ENCODE measurements around the gene KIF26B.

The KIF26B gene

DNA sequence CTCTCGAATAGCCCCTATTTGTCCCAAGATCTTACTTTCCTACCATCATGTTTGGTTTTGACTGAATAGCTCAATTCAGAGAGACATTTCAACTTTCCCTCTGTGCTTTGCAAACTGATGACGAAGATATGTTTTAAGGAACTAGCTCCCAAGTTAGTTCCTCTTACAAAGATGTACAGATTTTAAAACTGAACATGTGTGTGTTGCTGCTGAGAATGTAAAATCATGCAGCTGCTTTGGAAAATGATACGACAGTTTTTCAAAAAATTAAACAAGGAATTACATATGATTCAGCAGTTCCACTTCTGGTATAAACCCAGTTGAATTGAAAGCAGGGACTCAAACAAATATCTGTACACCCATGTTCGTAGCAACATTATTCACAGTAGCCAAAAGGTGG is 33.6 kb downstream of the KIF26B start:
- H3K9me3 ChIP-seq (ENCODE audit: insufficient read depth, low read length, severe bottlenecking): no peaks in the 10 kb centered on the region
- H3K4me1 ChIP-seq (ENCODE audit: insufficient read depth, low read length): no peaks in the 10 kb centered on the region
- H3K4me3 ChIP-seq (ENCODE audit: low read depth in 1 of 2, low read length in 2 of 2): no peak overlapping the region
- no peaks in the 10 kb centered on the region for H3K36me3 ChIP-seq (ENCODE audit: insufficient read depth, low read length)
- no peak for DNase-seq
- H2AFZ ChIP-seq (ENCODE audit: low read depth, low read length): no peak overlapping the region
- no peak overlapping the region for H3K27ac ChIP-seq (ENCODE audit: low read length)
- no peak overlapping the region for H3K9ac ChIP-seq (ENCODE audit: low read depth, low read length)
- H3K4me2 ChIP-seq (ENCODE audit: insufficient read depth, low read length): no peak overlapping the region
- no peak for TF ChIP-seq CTCF (IDR thresholded peaks at IDR 0.05; ENCODE audit: borderline replicate concordance, extremely low read depth, low read length, poor library complexity, severe bottlenecking)
- no peak for TF ChIP-seq EZH2 (IDR thresholded peaks at IDR 0.05; ENCODE audit: borderline replicate concordance, low read depth, low read length, severe bottlenecking)
- H4K20me1 ChIP-seq (ENCODE audit: insufficient read depth, low read length): no peaks in the 10 kb centered on the region
- no peak for ATAC-seq (ENCODE audit: insufficient read depth, low read depth)
- no peaks in the 10 kb centered on the region for H3K27me3 ChIP-seq (ENCODE audit: insufficient read depth, low read length, poor library complexity)
- H3K79me2 ChIP-seq (ENCODE audit: insufficient read depth, low read length): no peaks in the 10 kb centered on the region

DNA sequence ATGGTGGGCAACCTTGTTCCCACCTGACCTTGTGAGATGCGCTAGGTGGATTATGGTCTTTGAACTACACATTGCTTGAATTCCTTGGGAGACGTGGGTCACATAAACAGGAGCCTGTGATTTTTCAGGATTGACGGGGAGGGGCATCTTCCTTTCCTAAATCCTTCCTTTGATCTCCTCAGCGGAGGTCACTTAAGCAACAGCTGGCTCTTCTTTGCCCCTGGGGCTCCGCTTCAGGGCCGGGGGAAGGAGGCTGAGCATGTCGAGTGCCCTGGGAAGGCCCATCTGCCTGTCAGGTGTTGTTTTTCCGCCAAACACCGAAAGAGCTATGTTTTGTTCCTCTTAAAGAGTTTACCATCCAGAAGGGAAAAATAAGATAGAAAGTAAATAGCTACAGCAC is 40.6 kb downstream of the KIF26B start:
- Histone ChIP-seq H3K4me2 (ENCODE audit: insufficient read depth, low read length) (no peak overlapping the region), H3K27me3 (ENCODE audit: insufficient read depth, low read length, poor library complexity) (no peaks in the 10 kb centered on the region), H3K79me2 (ENCODE audit: insufficient read depth, low read length) (no peaks in the 10 kb centered on the region), H3K4me3 (ENCODE audit: low read depth in 1 of 2, low read length in 2 of 2) (no peak overlapping the region), H3K4me1 (ENCODE audit: insufficient read depth, low read length) (peaks cover 15% of the 10 kb centered on the region), H3K27ac (ENCODE audit: low read length) (no peak overlapping the region), H2AFZ (ENCODE audit: low read depth, low read length) (no peak overlapping the region), H4K20me1 (ENCODE audit: insufficient read depth, low read length) (no peaks in the 10 kb centered on the region), H3K9ac (ENCODE audit: low read depth, low read length) (no peak overlapping the region), H3K9me3 (ENCODE audit: insufficient read depth, low read length, severe bottlenecking) (no peaks in the 10 kb centered on the region), H3K36me3 (ENCODE audit: insufficient read depth, low read length) (no peaks in the 10 kb centered on the region)
- ATAC-seq (ENCODE audit: insufficient read depth, low read depth) (no peak), DNase-seq (no peak)
- TF ChIP-seq EZH2 (IDR thresholded peaks at IDR 0.05; ENCODE audit: borderline replicate concordance, low read depth, low read length, severe bottlenecking): no peak
- no peak for TF ChIP-seq CTCF (IDR thresholded peaks at IDR 0.05; ENCODE audit: borderline replicate concordance, extremely low read depth, low read length, poor library complexity, severe bottlenecking)

- H3K9me3 ChIP-seq (ENCODE audit: insufficient read depth, low read length, severe bottlenecking): no peaks in the 10 kb centered on the region
- no peaks in the 10 kb centered on the region for H4K20me1 ChIP-seq (ENCODE audit: insufficient read depth, low read length)
- ATAC-seq (ENCODE audit: insufficient read depth, low read depth) (no peak), DNase-seq (no peak)
- H3K27me3 ChIP-seq (ENCODE audit: insufficient read depth, low read length, poor library complexity): no peaks in the 10 kb centered on the region
- H3K9ac ChIP-seq (ENCODE audit: low read depth, low read length): no peak overlapping the region
- H3K27ac ChIP-seq (ENCODE audit: low read length): no peak overlapping the region
- H3K4me2 ChIP-seq (ENCODE audit: insufficient read depth, low read length): no peak overlapping the region
- H3K4me3 ChIP-seq (ENCODE audit: low read depth in 1 of 2, low read length in 2 of 2): no peak overlapping the region
- H3K36me3 ChIP-seq (ENCODE audit: insufficient read depth, low read length): no peaks in the 10 kb centered on the region
- TF ChIP-seq EZH2 (IDR thresholded peaks at IDR 0.05; ENCODE audit: borderline replicate concordance, low read depth, low read length, severe bottlenecking) (no peak), CTCF (IDR thresholded peaks at IDR 0.05; ENCODE audit: borderline replicate concordance, extremely low read depth, low read length, poor library complexity, severe bottlenecking) (no peak)
- H2AFZ ChIP-seq (ENCODE audit: low read depth, low read length): no peak overlapping the region
- no peaks in the 10 kb centered on the region for H3K79me2 ChIP-seq (ENCODE audit: insufficient read depth, low read length)
- peaks cover 15% of the 10 kb centered on the region for H3K4me1 ChIP-seq (ENCODE audit: insufficient read depth, low read length)
Measured at GRCh38 chr1:245197121-245197520, 42.3 kb downstream of the KIF26B start.

DNA sequence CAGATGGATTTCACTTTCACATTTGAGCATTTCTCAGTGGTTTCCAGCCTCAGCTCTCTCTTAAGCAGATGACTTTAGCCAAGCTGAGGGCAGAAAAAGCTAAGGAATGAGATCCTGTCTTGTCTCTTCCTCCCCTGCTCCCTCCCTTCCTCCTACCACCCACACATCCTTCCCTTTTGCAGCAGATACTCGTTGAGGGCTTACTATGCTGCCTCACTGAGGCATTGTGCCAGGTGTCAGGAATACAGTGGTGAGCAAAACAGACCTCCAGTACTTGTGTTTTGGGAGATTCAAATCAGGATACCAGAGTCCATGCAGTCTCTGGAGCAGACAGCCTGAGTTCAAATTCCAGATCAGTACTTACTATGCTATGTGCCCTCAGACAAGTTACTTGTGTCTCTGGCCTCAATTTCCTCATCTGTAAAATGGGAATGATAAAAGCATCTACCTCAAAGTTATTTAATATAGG is 43.2 kb downstream of the KIF26B start:
- Histone ChIP-seq H3K4me3 (ENCODE audit: low read depth in 1 of 2, low read length in 2 of 2) (no peak overlapping the region), H3K79me2 (ENCODE audit: insufficient read depth, low read length) (no peaks in the 10 kb centered on the region), H3K9ac (ENCODE audit: low read depth, low read length) (no peak overlapping the region), H3K36me3 (ENCODE audit: insufficient read depth, low read length) (no peaks in the 10 kb centered on the region), H2AFZ (ENCODE audit: low read depth, low read length) (no peak overlapping the region), H4K20me1 (ENCODE audit: insufficient read depth, low read length) (no peaks in the 10 kb centered on the region), H3K27me3 (ENCODE audit: insufficient read depth, low read length, poor library complexity) (no peaks in the 10 kb centered on the region), H3K27ac (ENCODE audit: low read length) (no peak overlapping the region), H3K4me1 (ENCODE audit: insufficient read depth, low read length) (peaks cover 15% of the 10 kb centered on the region), H3K4me2 (ENCODE audit: insufficient read depth, low read length) (no peak overlapping the region), H3K9me3 (ENCODE audit: insufficient read depth, low read length, severe bottlenecking) (no peaks in the 10 kb centered on the region)
- TF ChIP-seq CTCF (IDR thresholded peaks at IDR 0.05; ENCODE audit: borderline replicate concordance, extremely low read depth, low read length, poor library complexity, severe bottlenecking): no peak
- DNase-seq: no peak
- 0 out of 3 replicates have a peak, but pooled peaks have one; percentile 23 for ATAC-seq (ENCODE audit: insufficient read depth, low read depth)

Measured in DND-41 (cell line).